H1 (cell line): ENCODE results near the gene CRTAC1. TPM values are rescaled to one million over a fixed set of nuclear protein-coding genes. Genes with fewer than 3 reads are reported as not detected.

Experiments used
- BCL11A ChIP-seq, 2 experiments: IDR thresholded peaks; one replicate each; pipeline ENCODE4 v1.6.1; 2011; ENCODE audit warnings: low read depth in 2 of 2, low read length in 2 of 2, mild to moderate bottlenecking in 2 of 2
- GTF2F1 ChIP-seq: IDR thresholded peaks from 2 replicates; pipeline ENCODE4 v1.6.1; 2012; ENCODE audit warnings: low read depth, low read length, improper control_type of control experiment, borderline replicate concordance
- POU5F1 ChIP-seq: IDR thresholded peaks from 2 replicates; pipeline ENCODE4 v1.6.1; 2011; ENCODE audit warnings: low read depth, mild to moderate bottlenecking, low read length, moderate library complexity
- SUZ12 ChIP-seq: fragments of 200-600 bp; sonication (generic); IDR thresholded peaks from 2 replicates; pipeline ENCODE4 v1.6.1; 2012; ENCODE audit warnings: mild to moderate bottlenecking, inconsistent platforms, low read length, moderate library complexity, mixed read lengths
- USF2 ChIP-seq: IDR thresholded peaks from 2 replicates; pipeline ENCODE4 v1.6.1; 2011; ENCODE audit warnings: low read length, improper control_type of control experiment
- polyA plus RNA-seq, 7 experiments: library from polyadenylated mRNA; depleted of rRNA in 3 of 7; stranded (reverse) in 5 of 7; unstranded in 2 of 7; fragments of >200 nt in 5 of 7; fragments of 200-250 nt in 2 of 7; gene quantifications; 1 replicate in 5 of 7; 2 replicates in 1 of 7; 4 replicates in 1 of 7; pipeline versions ENCODE4 v1.2.1 to v1.2.3, GENCODE V29; 2011 to 2013; ENCODE audit warnings: missing spikeins in 2 of 7, mixed read lengths in 2 of 7
- total RNA-seq: library from RNA; stranded (reverse); fragmentation: NEBNext Ultra II Directional; extraction: Animal tissue kit (Norgen Biotek cat#: 25700); gene quantifications from 2 replicates; pipeline ENCODE4 v1.2.1, GENCODE V29; 2021
- TF ChIP-seq, protein P1 (sequence below): IDR thresholded peaks from 2 replicates; pipeline ENCODE4 v1.6.1; 2012; ENCODE audit warnings: inconsistent platforms

Gene CRTAC1
- total and polyA plus RNA-seq, 2 of the 8 experiments (the other 6 are each of a cell fraction or from before 2014, with no cell fraction given): 0.91 to 1.2 TPM

DNA sequence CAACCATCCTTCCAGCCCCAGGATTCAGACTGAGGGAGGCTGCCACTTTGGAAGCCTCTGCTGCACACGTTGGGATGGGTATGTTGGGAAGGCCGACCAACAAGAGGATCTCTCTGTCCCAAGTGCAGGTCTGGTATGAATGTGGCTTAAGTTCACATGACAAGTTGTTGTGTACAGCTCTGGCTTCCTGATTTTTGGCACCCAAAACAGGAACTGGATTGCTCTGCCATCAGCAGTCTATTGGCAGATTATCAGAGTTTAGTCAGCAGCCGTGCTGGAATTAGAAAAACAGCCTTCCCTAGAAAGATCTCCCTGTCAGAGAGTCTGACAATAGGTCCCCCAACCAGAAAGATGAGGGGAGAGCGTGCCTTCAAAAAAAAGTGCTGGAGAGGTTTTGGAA, 113.8 kb downstream of the CRTAC1 start (continued):
- TF ChIP-seq BCL11A (IDR thresholded peaks at IDR 0.05; ENCODE audit: low read depth in 2 of 2, low read length in 2 of 2): no peak
- TF ChIP-seq, protein P1, sequence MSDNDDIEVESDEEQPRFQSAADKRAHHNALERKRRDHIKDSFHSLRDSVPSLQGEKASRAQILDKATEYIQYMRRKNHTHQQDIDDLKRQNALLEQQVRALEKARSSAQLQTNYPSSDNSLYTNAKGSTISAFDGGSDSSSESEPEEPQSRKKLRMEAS: no peak
- no peak for TF ChIP-seq USF2
- no peak for TF ChIP-seq SUZ12
- no peak for TF ChIP-seq POU5F1
- TF ChIP-seq GTF2F1: no peak
